Fibroblast of lung (primary cell): ENCODE measurements around the gene RTCB.

Experiments
- CTCF ChIP-seq, 2 donors: IDR thresholded peaks in 1 of 2; conservative IDR thresholded peaks in 1 of 2; 1 replicate in 1 of 2; 2 replicates in 1 of 2; pipeline ENCODE4 v1.5.1; 2011 to 2012; ENCODE audit warnings: low read length in 2 of 2, control low read depth in 1 of 2, inconsistent platforms in 1 of 2, low read depth in 1 of 2, mild to moderate bottlenecking in 1 of 2
- EZH2 ChIP-seq: IDR thresholded peaks from 2 replicates; pipeline ENCODE4 v1.5.1; 2012; ENCODE audit warnings: low read length, control low read depth, mild to moderate bottlenecking; ENCODE audit errors: missing control alignments

- TF ChIP-seq CTCF (conservative IDR thresholded peaks at IDR 0.05 in 1 of 2, IDR thresholded peaks at IDR 0.05 in 1 of 2; ENCODE audit: low read depth in 1 of 2, low read length in 2 of 2) (no peak), EZH2 (no peak)
Observed at GRCh38 chr22:32426881-32427280, 14.8 kb upstream of the RTCB start.
